Common myeloid progenitor, CD34-positive (primary cell): ENCODE measurements around the gene CFAP45.

Experiments
- CTCF ChIA-PET: fragments of 350-600 bp; sonication (Branson Sonifier 250); formaldehyde crosslinking; loops from one replicate; lab custom pipeline; 2021; ENCODE audit warnings: antibody characterized with exemption; lab: Charles Lee
- POLR2A ChIA-PET: fragments of 350-600 bp; sonication (Branson Sonifier 250); formaldehyde crosslinking; loops from one replicate; lab custom pipeline; 2021; ENCODE audit warnings: antibody characterized with exemption; lab: Charles Lee
- DNase-seq, 3 donors: peaks; one replicate each; pipeline versions ENCODE4 v3.0.0 to v3.0.0-alpha.2; 2013
- H3K27ac ChIP-seq, 2 experiments: 1 replicate in 1 of 2; 2 replicates in 1 of 2; pipeline ENCODE4 v1.7.0; 2013; ENCODE audit warnings: inconsistent platforms in 2 of 2, low read length in 2 of 2, mild to moderate bottlenecking in 2 of 2, low read depth in 1 of 2, moderate library complexity in 1 of 2; ENCODE audit not compliant: severe bottlenecking in 2 of 2, insufficient read depth in 1 of 2, poor library complexity in 1 of 2
- H3K27me3 ChIP-seq, 5 experiments: replicated peaks in 2 of 5; 1 replicate in 3 of 5; 2 replicates in 2 of 5; pipeline versions ENCODE4 v1.6.1 to v1.7.0; 2013; ENCODE audit warnings: low read length in 4 of 5, mild to moderate bottlenecking in 2 of 5, moderate library complexity in 2 of 5, inconsistent platforms in 1 of 5; ENCODE audit not compliant: insufficient read depth in 5 of 5, control insufficient read depth in 4 of 5
- H3K36me3 ChIP-seq, 4 experiments: 1 replicate in 2 of 4; 2 replicates in 2 of 4; pipeline versions ENCODE4 v1.6.1 to v1.7.0; 2013; ENCODE audit warnings: low read length in 3 of 4, control low read depth in 1 of 4, mild to moderate bottlenecking in 1 of 4; ENCODE audit not compliant: control insufficient read depth in 4 of 4, insufficient read depth in 4 of 4
- H3K4me1 ChIP-seq, 4 experiments: 1 replicate in 3 of 4; 2 replicates in 1 of 4; pipeline versions ENCODE4 v1.6.1 to v1.7.1; 2013; ENCODE audit warnings: low read length in 3 of 4, mild to moderate bottlenecking in 3 of 4, control low read depth in 1 of 4, inconsistent platforms in 1 of 4, moderate library complexity in 1 of 4; ENCODE audit not compliant: control insufficient read depth in 4 of 4, insufficient read depth in 4 of 4; ENCODE audit errors: control extremely low read depth in 1 of 4
- H3K4me3 ChIP-seq, 7 experiments: 1 replicate in 4 of 7; 2 replicates in 3 of 7; pipeline versions ENCODE4 v1.5.1 to v1.7.0; 2013; ENCODE audit warnings: mild to moderate bottlenecking in 7 of 7, low read length in 6 of 7, moderate library complexity in 6 of 7, inconsistent platforms in 2 of 7, low read depth in 2 of 7, control low read depth in 1 of 7; ENCODE audit not compliant: insufficient read depth in 4 of 7, control insufficient read depth in 1 of 7; ENCODE audit errors: extremely low read depth in 1 of 7
- H3K9me3 ChIP-seq, 5 experiments: 1 replicate in 4 of 5; 2 replicates in 1 of 5; pipeline versions ENCODE4 v1.6.1 to v1.7.1; 2013; ENCODE audit warnings: low read length in 4 of 5, mild to moderate bottlenecking in 2 of 5, inconsistent platforms in 1 of 5, low read depth in 1 of 5, moderate library complexity in 1 of 5; ENCODE audit not compliant: control insufficient read depth in 4 of 5, insufficient read depth in 2 of 5; ENCODE audit errors: control extremely low read depth in 1 of 5
- WGBS: methylation state at CpG from one replicate; pipeline ENCODE4 v1.1.5; 2013; ENCODE audit not compliant: insufficient coverage; 5-methylcytosine and 5-hydroxymethylcytosine counted together

The CFAP45 gene

DNA sequence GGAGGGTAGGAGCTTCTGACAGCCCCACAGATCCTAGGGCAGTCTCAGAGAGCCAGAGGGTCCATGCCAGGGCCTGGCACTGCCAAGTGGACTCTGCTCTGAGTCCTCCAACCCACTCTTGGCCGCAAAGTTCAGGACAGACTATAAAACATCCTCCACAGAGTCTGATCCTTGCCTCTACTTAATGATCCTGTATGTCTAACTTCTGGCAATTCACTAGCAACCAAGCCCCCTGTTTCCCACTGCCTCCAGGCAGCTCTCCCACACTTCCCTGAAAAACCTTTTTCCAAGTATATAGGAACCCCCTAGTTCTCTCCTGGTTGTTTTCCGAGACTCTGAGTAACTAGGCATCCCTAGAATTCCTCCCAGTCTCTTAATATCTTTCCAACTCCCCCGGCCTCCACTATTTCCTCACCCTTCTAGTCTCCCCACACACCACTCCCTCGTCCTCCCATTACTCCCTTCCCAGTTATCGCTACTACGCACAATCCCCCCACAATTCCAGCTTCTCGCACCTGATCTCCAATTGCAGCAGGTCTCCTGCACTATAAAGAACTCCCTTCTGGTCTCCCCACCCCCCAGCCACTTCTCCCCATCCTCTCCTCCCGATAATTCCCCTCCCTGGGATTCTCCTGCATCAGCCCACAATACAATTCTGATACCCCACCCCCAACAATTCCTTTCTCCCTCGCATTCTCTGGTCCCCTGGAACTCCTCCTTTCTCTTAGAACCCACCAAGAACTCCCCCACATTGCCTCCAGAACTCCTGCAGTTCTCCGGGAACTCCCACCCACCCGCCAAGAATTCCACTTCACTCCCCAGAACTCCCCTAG lies 44.9 kb upstream of the CFAP45 start:
- ChIA-PET CTCF (interaction anchor here (1.1 to 2.9 kb wide), 13 partner anchors 10 to 146 kb away, joined by 3 to 20 read pairs (median 6); no protein-coding TSS in a partner anchor), POLR2A (no interaction called here)
- H3K9me3 ChIP-seq, result no peaks in the 10 kb centered on the region
- no peak overlapping the region for H3K27ac ChIP-seq
- no peaks in the 10 kb centered on the region for H3K36me3 ChIP-seq
- H3K27me3 ChIP-seq, result peaks cover 0 to 25% (median 0%) of the 10 kb centered on the region in 5 experiments
- H3K4me1 ChIP-seq, result peaks cover 0 to 31% (median 11%) of the 10 kb centered on the region in 4 experiments
- no peak for DNase-seq
- peak overlapping the region; percentile 8 to 73 (median 40) for H3K4me3 ChIP-seq
- 60% methylated on average over 9 of the region's 11 CpGs for WGBS

DNA sequence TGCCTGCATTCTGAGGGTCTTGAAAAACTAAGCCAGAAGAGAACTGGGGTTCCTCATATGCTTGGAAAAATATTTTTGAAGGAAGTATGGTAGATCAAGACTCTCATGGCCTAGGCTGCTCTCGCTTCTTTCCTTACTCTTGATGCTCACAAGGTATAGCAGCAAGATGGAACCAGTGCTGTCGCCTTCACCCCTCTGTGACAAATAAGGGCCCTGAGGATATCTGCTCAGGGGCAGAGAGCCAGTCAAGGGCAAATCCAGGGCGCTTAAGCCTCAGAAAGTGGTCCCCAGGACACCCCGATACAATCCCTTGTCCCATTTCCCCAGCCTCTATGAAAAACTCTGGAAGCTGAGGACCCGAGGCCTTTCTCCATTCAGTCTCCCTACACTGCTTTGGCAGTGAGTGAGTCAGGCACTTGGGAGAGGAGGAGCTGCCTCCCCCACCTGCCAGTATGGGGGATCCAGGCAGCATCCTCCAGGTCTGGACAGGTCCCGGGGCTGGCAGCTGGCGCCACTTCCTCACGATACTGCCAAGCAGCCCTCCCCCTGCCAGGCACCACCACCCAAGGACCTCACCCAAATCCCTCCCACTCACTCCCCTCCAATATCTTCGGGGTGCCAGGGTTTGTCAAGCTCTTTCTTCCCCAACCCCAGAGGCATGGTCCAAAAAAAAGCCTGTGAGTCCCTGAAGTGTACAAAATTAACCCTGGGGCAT lies 44.1 kb upstream of the CFAP45 start:
- WGBS, result 73% methylated on average over 7 of the region's 9 CpGs

DNA sequence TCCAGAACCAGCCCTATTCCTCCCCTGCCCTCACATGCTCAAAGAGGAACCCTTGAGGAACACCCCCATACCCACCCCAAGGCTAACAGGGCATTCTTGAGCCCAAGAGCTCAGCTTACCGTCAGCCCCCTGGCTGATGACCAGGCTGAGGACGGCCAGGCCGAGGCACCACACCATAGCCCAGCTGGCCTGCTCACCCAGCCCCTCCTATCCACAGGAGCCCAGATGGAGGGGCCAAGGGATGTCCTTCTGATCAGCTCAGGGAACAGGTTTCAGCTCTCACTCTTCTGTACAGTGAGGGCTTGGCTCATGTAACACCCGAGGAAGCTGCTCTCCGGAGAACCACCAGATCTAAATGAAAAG lies 43.3 kb upstream of the CFAP45 start:
- POLR2A ChIA-PET, result no interaction called here
- DNase-seq, result no peak
- no peak overlapping the region for H3K27ac ChIP-seq
- H3K9me3 ChIP-seq, result no peaks in the 10 kb centered on the region
- CTCF ChIA-PET, result interaction anchor here (1.5 to 1.9 kb wide), 2 partner anchors 50 to 144 kb away, joined by 5 to 6 read pairs; no protein-coding TSS in a partner anchor
- 94% methylated on average over 5 of the region's 5 CpGs for WGBS
- no peak overlapping the region for H3K4me3 ChIP-seq
- H3K27me3 ChIP-seq, result peaks cover 0 to 25% (median 0%) of the 10 kb centered on the region in 5 experiments
- peaks cover 0 to 33% (median 12%) of the 10 kb centered on the region in 4 experiments for H3K4me1 ChIP-seq
- H3K36me3 ChIP-seq, result no peaks in the 10 kb centered on the region

More for the DNA sequence above, 44.1 kb upstream of the CFAP45 start:
- ChIA-PET CTCF (interaction anchor here (1.5 to 2.9 kb wide), 3 partner anchors 51 to 145 kb away, joined by 5 to 20 read pairs (median 6); no protein-coding TSS in a partner anchor), POLR2A (no interaction called here)
- H3K4me3 ChIP-seq, result no peak overlapping the region
- H3K9me3 ChIP-seq, result no peaks in the 10 kb centered on the region
- H3K4me1 ChIP-seq, result peaks cover 0 to 31% (median 11%) of the 10 kb centered on the region in 4 experiments
- H3K27ac ChIP-seq, result no peak overlapping the region
- H3K27me3 ChIP-seq, result peaks cover 0 to 25% (median 0%) of the 10 kb centered on the region in 5 experiments
- no peaks in the 10 kb centered on the region for H3K36me3 ChIP-seq
- DNase-seq, result peak in 1 of 3 donors; percentile 25

DNA sequence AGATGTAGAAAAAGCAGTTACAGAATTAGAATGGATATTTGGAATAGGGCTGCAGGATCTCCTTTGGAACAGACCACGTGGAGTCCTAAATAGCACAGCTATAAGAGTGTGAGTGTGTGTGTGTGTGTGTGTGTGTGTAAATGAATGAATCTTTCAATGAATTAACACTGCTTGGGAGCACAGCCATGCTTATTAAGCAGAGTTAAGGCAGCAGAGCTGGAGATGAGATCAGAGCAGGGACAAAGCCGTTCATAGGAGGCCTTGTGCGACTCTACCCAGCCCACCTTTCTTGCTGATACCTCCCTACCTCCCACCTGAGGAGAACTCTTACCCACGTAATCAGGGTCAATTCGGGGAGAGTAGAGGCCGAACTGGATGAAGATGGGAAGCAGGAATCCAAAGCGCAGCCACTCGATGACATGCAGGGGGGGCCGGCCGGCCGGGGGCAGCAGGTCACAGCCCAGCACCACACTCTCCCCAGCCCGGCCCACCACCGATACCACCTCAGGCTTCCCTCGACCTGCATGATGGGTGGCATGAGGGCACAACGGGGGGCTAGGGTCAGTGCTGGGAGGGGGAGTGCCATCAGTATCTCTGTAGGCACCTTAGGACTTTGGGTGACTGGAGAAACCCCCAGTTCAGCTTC lies 42.8 kb upstream of the CFAP45 start:
- peaks cover 0 to 23% (median 0%) of the 10 kb centered on the region in 5 experiments for H3K27me3 ChIP-seq
- no peak overlapping the region for H3K27ac ChIP-seq
- H3K36me3 ChIP-seq, result no peaks in the 10 kb centered on the region
- H3K4me3 ChIP-seq, result no peak overlapping the region
- no peaks in the 10 kb centered on the region for H3K9me3 ChIP-seq
- ChIA-PET POLR2A (no interaction called here), CTCF (interaction anchor here (1.9 kb wide), 1 partner anchor 50 kb away, joined by 6 read pairs; no protein-coding TSS in a partner anchor)
- peaks cover 0 to 38% (median 14%) of the 10 kb centered on the region in 4 experiments for H3K4me1 ChIP-seq
- WGBS, result over 99% methylated on average over 12 of the region's 15 CpGs
- no peak for DNase-seq

DNA sequence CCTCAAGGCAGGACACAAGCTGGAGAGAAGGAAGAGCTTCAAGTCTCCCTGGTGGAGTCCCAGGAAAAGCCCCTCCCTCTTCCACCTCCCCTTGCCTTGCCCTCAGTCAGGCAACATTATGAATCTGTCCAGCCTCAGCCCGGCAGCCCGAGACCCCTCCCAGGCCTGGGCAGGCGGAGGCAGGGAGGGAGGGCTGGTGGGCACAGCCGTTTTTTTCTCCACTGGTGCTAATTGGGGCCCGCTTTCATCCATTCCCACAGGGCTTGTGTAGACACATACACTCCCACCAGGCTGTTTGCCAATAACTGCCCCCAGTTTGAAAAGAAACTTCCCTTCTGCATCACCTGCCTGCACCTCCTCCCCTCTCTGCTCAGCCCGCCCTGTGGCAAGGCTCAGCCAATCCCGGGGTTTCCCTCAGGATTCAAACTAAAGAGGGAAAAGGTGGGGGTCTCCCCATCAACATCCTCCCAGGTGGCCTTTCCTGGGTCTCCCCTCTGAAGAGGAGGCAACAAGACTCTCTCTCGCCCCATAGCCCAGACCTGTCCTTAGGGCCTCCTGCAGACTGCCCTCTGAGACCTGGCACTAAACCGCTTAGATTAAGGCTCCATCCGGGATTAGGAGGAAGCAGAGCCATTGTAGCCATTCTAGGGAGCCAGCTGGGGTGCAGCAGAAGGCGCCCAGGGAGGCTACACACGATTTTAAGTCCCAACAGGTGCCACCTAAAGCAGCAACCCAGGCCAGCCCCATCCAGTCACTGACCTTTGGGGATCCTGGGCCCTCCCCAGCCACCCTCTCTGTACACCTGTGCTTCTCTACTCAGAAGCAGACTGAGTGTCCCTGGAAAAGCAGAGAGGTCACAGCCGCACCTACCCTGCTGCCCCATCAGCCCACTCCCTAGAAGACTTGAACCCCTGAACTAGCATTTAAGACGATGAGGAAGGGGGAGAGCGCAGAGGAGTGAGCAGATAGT lies 41.9 kb upstream of the CFAP45 start:
- ChIA-PET CTCF (interaction anchor here (1.0 to 9.8 kb wide), 5 partner anchors 11 to 136 kb away, joined by 3 to 108 read pairs (median 14); no protein-coding TSS in a partner anchor), POLR2A (no interaction called here)
- Histone ChIP-seq H3K36me3 (no peaks in the 10 kb centered on the region), H3K4me1 (peaks cover 5 to 47% (median 23%) of the 10 kb centered on the region in 4 experiments), H3K4me3 (no peak overlapping the region), H3K27ac (no peak overlapping the region), H3K9me3 (no peaks in the 10 kb centered on the region), H3K27me3 (peaks cover 0 to 21% (median 0%) of the 10 kb centered on the region in 5 experiments)
- DNase-seq, result no peak
- 86% methylated on average over 13 of the region's 15 CpGs for WGBS

DNA sequence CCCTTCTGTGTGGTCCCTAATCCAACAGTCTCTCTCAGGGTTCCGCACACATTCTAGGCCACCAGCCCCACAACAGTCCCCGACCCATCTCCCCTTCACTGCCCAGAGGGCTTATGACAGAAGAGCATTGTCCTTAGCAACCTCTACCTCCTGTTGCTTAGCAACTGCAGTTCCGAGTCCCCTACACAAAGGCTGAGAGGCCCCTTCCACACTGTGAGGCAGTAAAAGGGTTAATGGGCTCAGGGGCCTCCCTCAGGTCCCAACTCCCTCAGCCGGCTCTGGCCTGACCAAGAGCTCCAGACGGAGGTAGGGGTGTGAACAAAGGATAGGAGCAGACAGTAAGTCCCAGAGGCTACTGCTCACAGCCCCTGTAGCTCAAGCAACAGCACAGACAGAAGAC lies 41.2 kb upstream of the CFAP45 start:
- Histone ChIP-seq H3K9me3 (no peaks in the 10 kb centered on the region), H3K27me3 (peaks cover 0 to 14% (median 0%) of the 10 kb centered on the region in 5 experiments), H3K27ac (no peak overlapping the region), H3K36me3 (no peaks in the 10 kb centered on the region), H3K4me3 (no peak overlapping the region), H3K4me1 (peaks cover 5 to 54% (median 29%) of the 10 kb centered on the region in 4 experiments)
- POLR2A ChIA-PET, result interaction anchor here (0.6 kb wide), 1 partner anchor 16 kb away, joined by 5 read pairs; the partner anchor contains the start of gene TAGLN2
- 96% methylated on average over 3 of the region's 5 CpGs for WGBS
- CTCF ChIA-PET, result interaction anchor here (1.0 to 9.8 kb wide), 5 partner anchors 11 to 137 kb away, joined by 3 to 108 read pairs (median 14); no protein-coding TSS in a partner anchor
- no peak for DNase-seq
